HG03520 (cell line): ENCODE data around the gene P3H1.
"Not testable (repeated sequence)": the region's sequence is repeated elsewhere in the genome, so short reads cannot be mapped to it uniquely, and the experiment has no call there.

Source experiments
- ATAC-seq: cut with Tn5 transposase; IDR thresholded peaks from one replicate; pipeline ENCODE4 v1.9.1; 2021; ENCODE audit warnings: mild to moderate bottlenecking, moderate library complexity; ENCODE audit not compliant: unreplicated experiment

The P3H1 gene

GRCh38 chr1:42766741-42767509 is at the start of gene P3H1, which contains the start of gene C1orf50:
TSS of gene P3H1 (minus strand) at chr1:42767028. CDS start at chr1:42766971, 57 bp downstream.
TSS of gene C1orf50 (plus strand) at chr1:42767249. CDS start at chr1:42767312, 63 bp downstream.
- ATAC-seq: peak; percentile 89

- no peak for ATAC-seq
Observed at GRCh38 chr1:42815941-42816584, 49.2 kb upstream of the P3H1 start.

GRCh38 chr1:42814815-42815214 is 48.0 kb upstream of the P3H1 start:
- ATAC-seq: not testable (repeated sequence)

GRCh38 chr1:42807056-42807668 is 40.3 kb upstream of the P3H1 start:
- ATAC-seq: no peak

- ATAC-seq: no peak
Observed at GRCh38 chr1:42806593-42806992, 39.8 kb upstream of the P3H1 start.

- ATAC-seq: no peak
Observed at GRCh38 chr1:42806171-42806570, 39.3 kb upstream of the P3H1 start.

GRCh38 chr1:42801832-42802473 is 35.1 kb upstream of the P3H1 start:
- ATAC-seq: no peak

- ATAC-seq: no peak
Observed at GRCh38 chr1:42797979-42798378, 31.2 kb upstream of the P3H1 start.

GRCh38 chr1:42797414-42797813 is 30.6 kb upstream of the P3H1 start:
- ATAC-seq: no peak

- ATAC-seq: no peak
Observed at GRCh38 chr1:42793824-42794223, 27.0 kb upstream of the P3H1 start.

GRCh38 chr1:42788021-42788420 is 21.2 kb upstream of the P3H1 start:
- ATAC-seq: no peak

GRCh38 chr1:42786097-42786496 is 19.3 kb upstream of the P3H1 start:
- ATAC-seq: no peak

GRCh38 chr1:42784946-42785693 is 18.3 kb upstream of the P3H1 start, which contains the start of gene TMEM269:
TSS of gene TMEM269 (plus strand) at chr1:42784991. CDS start at chr1:42789894, 4,903 bp downstream.
- ATAC-seq: no peak

- ATAC-seq: no peak
Observed at GRCh38 chr1:42784547-42784945, 17.7 kb upstream of the P3H1 start.

- ATAC-seq: no peak
Observed at GRCh38 chr1:42783092-42783491, 16.3 kb upstream of the P3H1 start.

- no peak for ATAC-seq
Observed at GRCh38 chr1:42780176-42780575, 13.3 kb upstream of the P3H1 start.

- ATAC-seq: no peak
Observed at GRCh38 chr1:42779725-42780124, 12.9 kb upstream of the P3H1 start.

GRCh38 chr1:42777852-42778251 is 11.0 kb upstream of the P3H1 start:
- ATAC-seq: no peak

GRCh38 chr1:42776502-42776901 is 9.7 kb upstream of the P3H1 start:
- ATAC-seq: no peak

GRCh38 chr1:42774928-42775526 is 8.2 kb upstream of the P3H1 start:
- no peak for ATAC-seq
